GM04504 (cell line): ENCODE data around the gene PTPN6.

Experiments used
- DNase-seq: peaks from one replicate; pipeline ENCODE4 v3.0.0-alpha.2; 2012; ENCODE audit warnings: low read depth

Gene PTPN6

GRCh38 chr12:6956021-6956727, 5.0 kb downstream of the PTPN6 start:
- DNase-seq: no peak

- DNase-seq: no peak
Measured at GRCh38 chr12:6957151-6957701, 6.1 kb downstream of the PTPN6 start.

- DNase-seq: no peak
Measured at GRCh38 chr12:6957741-6958608, 6.8 kb downstream of the PTPN6 start.

- DNase-seq: no peak
Measured at GRCh38 chr12:6958609-6959057, 7.5 kb downstream of the PTPN6 start.

GRCh38 chr12:6959058-6959804, 8.1 kb downstream of the PTPN6 start:
- DNase-seq: no peak

GRCh38 chr12:6959805-6960592, 8.8 kb downstream of the PTPN6 start:
- no peak for DNase-seq

GRCh38 chr12:6960593-6961277, 9.6 kb downstream of the PTPN6 start:
- DNase-seq: no peak

GRCh38 chr12:6961278-6961694, 10.1 kb downstream of the PTPN6 start:
- DNase-seq: no peak

- no peak for DNase-seq
Measured at GRCh38 chr12:6961695-6962284, 10.6 kb downstream of the PTPN6 start.

- DNase-seq: no peak
Measured at GRCh38 chr12:6962285-6963015, 11.3 kb downstream of the PTPN6 start.

GRCh38 chr12:6963016-6963731, 12.0 kb downstream of the PTPN6 start:
- DNase-seq: no peak

GRCh38 chr12:6963791-6964413, 12.7 kb downstream of the PTPN6 start:
- DNase-seq: no peak

- DNase-seq: no peak
Measured at GRCh38 chr12:6964605-6965025, 13.5 kb downstream of the PTPN6 start.

GRCh38 chr12:6965026-6965661, 14.0 kb downstream of the PTPN6 start:
- peak; percentile 55 for DNase-seq

- no peak for DNase-seq
Measured at GRCh38 chr12:6965714-6966113, 14.6 kb downstream of the PTPN6 start.

- DNase-seq: no peak
Measured at GRCh38 chr12:6966351-6966750, 15.2 kb downstream of the PTPN6 start.

GRCh38 chr12:6967651-6968100, 16.5 kb downstream of the PTPN6 start:
- DNase-seq: no peak

GRCh38 chr12:6968426-6968825, 17.3 kb downstream of the PTPN6 start:
- DNase-seq: no peak
